Ovary (tissue), 9 donors: ENCODE data around the gene BBX. TPM values are rescaled to one million over a fixed set of nuclear protein-coding genes. Genes with fewer than 3 reads are reported as not detected.
"Not testable (repeated sequence)": the region's sequence is repeated elsewhere in the genome, so short reads cannot be mapped to it uniquely, and the experiment has no call there.

ENCODE experiments used
- DNase-seq, 5 donors: peaks; one replicate each; pipeline ENCODE4 v3.0.0-alpha.2; 2019 to 2020
- H3K27ac ChIP-seq, 2 donors: fragments of 200-600 bp; one replicate each; pipeline versions ENCODE4 v1.5.1 to v1.8.0; 2019 to 2022
- H3K27me3 ChIP-seq: fragments of 200-600 bp; one replicate; pipeline ENCODE4 v1.8.0; 2022
- H3K36me3 ChIP-seq: fragments of 200-600 bp; sonication (generic); one replicate; pipeline ENCODE4 v1.5.1; 2019
- H3K4me1 ChIP-seq: one replicate; pipeline ENCODE4 v1.8.1; 2013; ENCODE audit warnings: mild to moderate bottlenecking, moderate library complexity; ENCODE audit not compliant: insufficient read depth
- H3K4me3 ChIP-seq: fragments of 200-600 bp; sonication (generic); one replicate; pipeline ENCODE4 v1.5.1; 2017
- H3K9me3 ChIP-seq, 2 donors: fragments of 200-600 bp in 1 of 2; sonication (generic) in 1 of 2; one replicate each; pipeline versions ENCODE4 v1.5.1 to v1.8.1; 2013 to 2019; ENCODE audit warnings: mild to moderate bottlenecking in 1 of 2, moderate library complexity in 1 of 2
- EP300 ChIP-seq: sonication (generic); formaldehyde crosslinking; IDR thresholded peaks from one replicate; pipeline ENCODE4 v1.6.1; 2017; ENCODE audit warnings: antibody characterized with exemption
- POLR2A ChIP-seq: fragments of 450-650 bp; IDR thresholded peaks from one replicate; pipeline ENCODE4 v1.6.1; 2017; ENCODE audit warnings: antibody characterized with exemption, mild to moderate bottlenecking, moderate library complexity
- WGBS, 3 donors: extraction: QIAGEN DNeasy Blood & Tissue Kit in 1 of 3; methylation state at CpG; one replicate each; pipeline versions ENCODE4 v1.1.5 to v1.1.7; 2013 to 2017; 5-methylcytosine and 5-hydroxymethylcytosine counted together
- intact Hi-C, 4 donors: fragments of 100-400 bp; cut with DNase I; formaldehyde crosslinking; loops; one replicate each; pipeline versions ENCODE4 v1.11.0 to v1.15.1; 2022 to 2023
- polyA plus RNA-seq, 2 donors: library from polyadenylated mRNA; stranded (reverse); fragments of 200-250 nt in 1 of 2; fragments of 350-450 nt in 1 of 2; fragmentation: Illumina TruSeq in 1 of 2; extraction: RNeasy Lipid Tissue Mini Kit (QIAGEN cat#74804) in 1 of 2; gene quantifications; one replicate each; pipeline ENCODE4 v1.2.3, GENCODE V29; 2013 to 2014
- total RNA-seq, 7 donors: library from RNA; depleted of rRNA in 2 of 7; stranded (reverse); fragments of >200 nt in 2 of 7; fragmentation: NEBNext Ultra II Directional in 3 of 7; extraction: Animal tissue kit (Norgen Biotek cat#: 25700) in 3 of 7; gene quantifications; one replicate each; pipeline versions ENCODE4 v1.1.0 to v1.2.4, GENCODE V29; 2016 to 2023
- TF ChIP-seq, protein P1 (sequence below), 3 donors: fragments of 450-650 bp in 2 of 3; fragments of 200-600 bp in 1 of 3; IDR thresholded peaks; one replicate each; pipeline versions ENCODE4 v1.5.1 to v1.8.0; 2016 to 2022; ENCODE audit warnings: antibody characterized with exemption in 3 of 3, mild to moderate bottlenecking in 1 of 3
- donor health status: DM: no; HTN: no; CAD: no; lungs with moderate emphysema.
- donor health status: DM: no; HTN: no; CAD: no.
- donor health status: Bipolar disorder and iron deficiency.
- donor health status: DM: yes; HTN: yes; CAD: no.
- donor health status: DM: no; HTN: no; CAD: no.
- donor health status: DM: yes; HTN: yes; CAD: no.

Gene BBX
- total and polyA plus RNA-seq, 9 donors = 15.8 to 114 (median 86.3) TPM

DNA sequence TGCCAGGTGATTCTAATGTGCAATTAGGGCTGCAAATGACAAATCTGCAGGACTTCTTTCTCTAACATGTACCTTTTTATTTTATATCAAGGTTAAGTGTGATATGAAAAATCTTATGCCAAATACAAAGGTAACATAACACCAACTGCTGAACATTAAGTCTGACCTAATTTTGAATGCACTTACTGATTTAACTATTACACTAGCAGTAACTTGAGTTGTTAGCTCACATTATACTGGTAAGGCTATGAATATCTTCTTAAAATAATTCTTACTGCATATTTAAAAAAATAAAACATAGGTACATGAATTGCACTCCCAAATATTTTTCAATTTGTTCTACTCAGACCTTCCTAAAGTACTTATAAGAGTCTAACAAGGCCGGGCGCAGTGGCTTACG is 308.8 kb downstream of the BBX start:
- intact Hi-C loops = no loop called here
- Histone ChIP-seq H3K36me3 (no peaks in the 10 kb centered on the region), H3K4me3 (no peak overlapping the region), H3K27me3 (no peaks in the 10 kb centered on the region), H3K27ac (no peak overlapping the region), H3K9me3 (no peaks in the 10 kb centered on the region), H3K4me1 (peaks cover 5% of the 10 kb centered on the region)
- WGBS, 3 donors = 66 to 98% (median 82%) methylated on average over 3 of the region's 3 CpGs
- DNase-seq = no peak
- TF ChIP-seq, protein P1, sequence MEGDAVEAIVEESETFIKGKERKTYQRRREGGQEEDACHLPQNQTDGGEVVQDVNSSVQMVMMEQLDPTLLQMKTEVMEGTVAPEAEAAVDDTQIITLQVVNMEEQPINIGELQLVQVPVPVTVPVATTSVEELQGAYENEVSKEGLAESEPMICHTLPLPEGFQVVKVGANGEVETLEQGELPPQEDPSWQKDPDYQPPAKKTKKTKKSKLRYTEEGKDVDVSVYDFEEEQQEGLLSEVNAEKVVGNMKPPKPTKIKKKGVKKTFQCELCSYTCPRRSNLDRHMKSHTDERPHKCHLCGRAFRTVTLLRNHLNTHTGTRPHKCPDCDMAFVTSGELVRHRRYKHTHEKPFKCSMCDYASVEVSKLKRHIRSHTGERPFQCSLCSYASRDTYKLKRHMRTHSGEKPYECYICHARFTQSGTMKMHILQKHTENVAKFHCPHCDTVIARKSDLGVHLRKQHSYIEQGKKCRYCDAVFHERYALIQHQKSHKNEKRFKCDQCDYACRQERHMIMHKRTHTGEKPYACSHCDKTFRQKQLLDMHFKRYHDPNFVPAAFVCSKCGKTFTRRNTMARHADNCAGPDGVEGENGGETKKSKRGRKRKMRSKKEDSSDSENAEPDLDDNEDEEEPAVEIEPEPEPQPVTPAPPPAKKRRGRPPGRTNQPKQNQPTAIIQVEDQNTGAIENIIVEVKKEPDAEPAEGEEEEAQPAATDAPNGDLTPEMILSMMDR (IDR thresholded peaks at IDR 0.05) = no peak
- TF ChIP-seq EP300 = no peak
- TF ChIP-seq POLR2A = no peak

DNA sequence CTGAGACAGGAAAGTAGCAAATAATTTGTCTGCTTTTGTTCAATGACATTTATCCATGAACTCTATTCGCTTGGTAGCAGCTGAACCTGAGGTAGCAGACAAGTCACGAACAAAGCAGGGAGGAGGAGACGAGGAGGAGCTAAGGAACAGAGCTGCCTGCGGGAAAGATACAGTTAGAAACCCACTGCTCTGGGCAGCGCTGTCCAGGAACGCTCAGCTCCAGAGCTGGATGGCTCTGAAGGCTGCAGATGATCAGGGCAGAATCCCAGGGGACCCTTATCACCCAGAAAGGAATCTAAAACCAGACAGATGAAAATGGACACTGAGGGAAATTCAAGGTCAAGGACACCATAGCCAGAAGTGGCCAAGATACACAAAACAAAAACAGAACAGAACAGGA is 310.3 kb downstream of the BBX start:
- Histone ChIP-seq H3K36me3 (no peaks in the 10 kb centered on the region), H3K4me1 (peaks cover 3% of the 10 kb centered on the region), H3K27me3 (no peaks in the 10 kb centered on the region), H3K9me3 (no peaks in the 10 kb centered on the region), H3K4me3 (no peak overlapping the region), H3K27ac (peak overlapping the region in 1 of 2 donors; percentile 9)
- intact Hi-C loops = loop anchor here in 1 of 4 donors (2.0 kb wide), 1 partner anchor 64 kb away; no protein-coding TSS in a partner anchor
- WGBS, 3 donors = 4 to 11% (median 8%) methylated on average over 6 of the region's 6 CpGs
- DNase-seq = peak; percentile 28 to 78 (median 60)
- TF ChIP-seq POLR2A (no peak), EP300 (no peak)
- TF ChIP-seq, protein P1 (IDR thresholded peaks at IDR 0.05) = no peak

DNA sequence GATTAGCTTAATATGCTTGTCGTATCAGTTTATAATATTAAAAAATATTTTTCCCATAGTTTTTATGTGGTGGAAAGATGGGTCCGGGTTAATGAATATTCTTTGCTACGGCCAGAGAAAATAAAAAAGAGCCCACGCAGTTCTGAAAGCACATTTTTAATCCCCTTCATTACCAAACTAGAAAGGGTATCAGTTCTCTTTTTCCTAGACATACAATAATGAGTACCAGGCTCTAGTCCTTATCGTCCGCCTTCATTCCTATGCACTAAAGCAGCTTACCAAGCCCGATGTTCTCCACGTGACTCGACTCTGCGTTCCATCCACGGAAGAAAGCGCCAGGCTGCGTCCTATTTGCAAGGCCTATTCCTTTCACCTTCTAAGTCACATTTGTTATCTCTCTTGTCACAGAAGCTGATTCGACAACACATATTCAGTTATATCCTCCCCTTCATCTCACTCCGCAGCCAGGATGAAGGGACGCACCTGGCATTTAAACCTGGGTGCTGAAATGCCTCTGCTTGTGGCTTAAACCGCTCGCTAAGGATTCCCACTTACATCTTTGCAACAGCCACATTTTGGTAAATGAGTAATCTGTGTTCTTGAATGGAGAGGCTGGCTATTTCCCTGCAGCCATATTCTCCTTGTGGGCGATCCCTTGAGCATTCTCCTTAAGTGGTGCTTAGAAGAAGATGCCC is 311.1 kb downstream of the BBX start:
- TF ChIP-seq, protein P1 (IDR thresholded peaks at IDR 0.05) = no peak
- TF ChIP-seq POLR2A (no peak), EP300 (no peak)
- 67 to 82% (median 71%) methylated on average over 19 of the region's 19 CpGs for WGBS, 3 donors
- intact Hi-C loops = loop anchor here in 1 of 4 donors (2.0 kb wide), 1 partner anchor 65 kb away; no protein-coding TSS in a partner anchor
- Histone ChIP-seq H3K36me3 (no peaks in the 10 kb centered on the region), H3K4me3 (no peak overlapping the region), H3K9me3 (no peaks in the 10 kb centered on the region), H3K27ac (peak overlapping the region in 1 of 2 donors; percentile 9), H3K4me1 (peaks cover 2% of the 10 kb centered on the region), H3K27me3 (no peaks in the 10 kb centered on the region)
- no peak for DNase-seq

GRCh38 chr3:107835001-107835400 is 312.2 kb downstream of the BBX start:
- not testable (repeated sequence) for DNase-seq, H3K27ac ChIP-seq, H3K9me3 ChIP-seq, H3K27me3 ChIP-seq, H3K4me3 ChIP-seq, H3K4me1 ChIP-seq, H3K36me3 ChIP-seq
- intact Hi-C loops = loop anchor here in 1 of 4 donors (5.0 kb wide), 1 partner anchor 603 kb away; no protein-coding TSS in a partner anchor
- 75 to 86% (median 79%) methylated on average over 3 to 4 of the region's 4 CpGs for WGBS, 3 donors

DNA sequence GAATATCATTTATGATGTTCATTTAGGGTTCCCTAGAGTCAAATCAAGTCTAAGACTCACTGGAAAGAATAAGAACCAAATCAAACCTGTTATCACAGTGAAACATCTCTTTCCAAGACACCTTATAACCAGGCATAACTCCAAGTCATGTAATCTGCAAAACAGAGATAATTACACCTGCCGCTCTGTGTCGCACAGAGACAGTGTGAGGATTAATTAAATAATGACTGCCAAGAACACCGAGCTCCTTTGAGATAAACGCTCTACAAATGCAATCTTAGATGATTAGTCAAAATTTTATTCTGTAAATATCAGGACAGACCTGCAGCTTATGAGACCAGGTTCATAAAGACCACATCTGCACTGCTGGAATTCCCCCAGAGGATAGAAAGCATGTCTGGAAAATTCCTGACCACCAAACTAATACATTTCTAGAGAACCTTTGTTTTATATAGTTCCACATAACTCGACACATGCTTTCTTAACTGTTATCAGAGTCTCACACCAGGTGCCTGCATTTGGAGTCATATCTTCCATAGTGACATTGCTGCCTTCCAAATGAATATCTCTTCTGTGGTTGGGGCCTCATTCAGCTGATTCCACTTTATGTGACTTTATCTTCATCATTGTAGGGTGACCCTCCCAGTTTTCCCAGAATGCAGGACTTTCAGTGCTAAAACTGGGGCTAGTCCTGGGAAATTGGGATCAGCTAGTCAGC is 315.3 kb downstream of the BBX start:
- Histone ChIP-seq H3K27me3 (no peaks in the 10 kb centered on the region), H3K27ac (no peak overlapping the region), H3K4me3 (no peak overlapping the region), H3K9me3 (no peaks in the 10 kb centered on the region), H3K36me3 (no peaks in the 10 kb centered on the region), H3K4me1 (peaks cover 2% of the 10 kb centered on the region)
- WGBS, 3 donors = 66 to 70% (median 69%) methylated on average over 5 of the region's 5 CpGs
- intact Hi-C loops = loop anchor here in 1 of 4 donors (5.0 kb wide), 1 partner anchor 606 kb away; no protein-coding TSS in a partner anchor
- TF ChIP-seq POLR2A (no peak), EP300 (no peak)
- TF ChIP-seq, protein P1 (IDR thresholded peaks at IDR 0.05) = no peak
- DNase-seq = no peak
